ENCODE measurements around the gene RBM43. TPM values are rescaled to one million over a fixed set of nuclear protein-coding genes. Genes with fewer than 3 reads are reported as not detected.

The RBM43 gene
- total RNA-seq, 1 experiment from 2014 or later = 1.8 TPM

DNA sequence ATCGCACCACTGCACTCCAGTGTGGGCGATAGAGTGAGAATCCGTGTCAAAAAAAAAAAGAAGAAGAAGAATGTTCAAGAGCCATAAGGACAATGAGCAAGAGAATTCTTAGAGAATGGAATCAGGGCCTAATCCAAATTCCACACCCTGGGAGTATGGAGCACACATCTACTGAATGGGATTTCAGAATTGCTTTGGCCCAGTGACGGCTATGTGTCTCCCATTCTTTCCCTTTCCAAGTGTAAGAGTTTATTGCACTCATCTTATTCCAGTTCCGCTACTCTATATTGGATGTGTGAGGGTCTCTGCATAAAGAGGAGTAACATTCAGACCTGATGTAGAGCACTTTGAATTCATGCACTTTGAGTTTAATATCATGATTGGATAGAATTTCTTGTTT, 5.9 kb upstream of the RBM43 start:
- H3K14ac ChIP-seq (ENCODE audit: insufficient read depth, low read length) = no peak overlapping the region
- H3K56ac ChIP-seq (ENCODE audit: insufficient read length, low read depth, low read length) = no peak overlapping the region
- no peak overlapping the region for H3K4me2 ChIP-seq (ENCODE audit: insufficient read depth, insufficient read length, low read length)
- H2BK12ac ChIP-seq (ENCODE audit: insufficient read length, low read depth, low read length) = no peak overlapping the region
- H4K91ac ChIP-seq (ENCODE audit: insufficient read length, low read depth, low read length) = no peak overlapping the region
- no peak overlapping the region for H3K9ac ChIP-seq (ENCODE audit: extremely low read depth, insufficient read length, low read length)
- no peak overlapping the region for H3K23ac ChIP-seq (ENCODE audit: insufficient read length, low read depth, low read length)
- H3K27ac ChIP-seq (ENCODE audit: insufficient read length, low read depth, low read length) = no peak overlapping the region
- no peak overlapping the region for H2AFZ ChIP-seq (ENCODE audit: low read length)
- H3K4me1 Mint-ChIP-seq = peaks cover 20 to 21% of the 10 kb centered on the region in 2 experiments
- H2AK5ac ChIP-seq (ENCODE audit: insufficient read length, low read length) = no peak overlapping the region
- no peak overlapping the region for H2BK20ac ChIP-seq (ENCODE audit: low read depth, low read length, poor library complexity, severe bottlenecking)
- H3K18ac ChIP-seq (ENCODE audit: insufficient read length, low read depth, low read length) = no peak overlapping the region
- DNase-seq = no peak
- 0 out of 2 replicates have a peak, but pooled peaks cover 2% of the 10 kb centered on the region for H3K79me2 ChIP-seq (ENCODE audit: insufficient read depth, low read length)
- no peak overlapping the region for H4K8ac ChIP-seq (replicated peaks; ENCODE audit: insufficient read length, low read depth, low read length)
- no peak overlapping the region for H2BK15ac ChIP-seq (ENCODE audit: low read depth, low read length)
- H3K23me2 ChIP-seq (ENCODE audit: insufficient read length, low read depth, low read length, poor library complexity, severe bottlenecking) = no peaks in the 10 kb centered on the region
- TF ChIP-seq, protein P1, sequence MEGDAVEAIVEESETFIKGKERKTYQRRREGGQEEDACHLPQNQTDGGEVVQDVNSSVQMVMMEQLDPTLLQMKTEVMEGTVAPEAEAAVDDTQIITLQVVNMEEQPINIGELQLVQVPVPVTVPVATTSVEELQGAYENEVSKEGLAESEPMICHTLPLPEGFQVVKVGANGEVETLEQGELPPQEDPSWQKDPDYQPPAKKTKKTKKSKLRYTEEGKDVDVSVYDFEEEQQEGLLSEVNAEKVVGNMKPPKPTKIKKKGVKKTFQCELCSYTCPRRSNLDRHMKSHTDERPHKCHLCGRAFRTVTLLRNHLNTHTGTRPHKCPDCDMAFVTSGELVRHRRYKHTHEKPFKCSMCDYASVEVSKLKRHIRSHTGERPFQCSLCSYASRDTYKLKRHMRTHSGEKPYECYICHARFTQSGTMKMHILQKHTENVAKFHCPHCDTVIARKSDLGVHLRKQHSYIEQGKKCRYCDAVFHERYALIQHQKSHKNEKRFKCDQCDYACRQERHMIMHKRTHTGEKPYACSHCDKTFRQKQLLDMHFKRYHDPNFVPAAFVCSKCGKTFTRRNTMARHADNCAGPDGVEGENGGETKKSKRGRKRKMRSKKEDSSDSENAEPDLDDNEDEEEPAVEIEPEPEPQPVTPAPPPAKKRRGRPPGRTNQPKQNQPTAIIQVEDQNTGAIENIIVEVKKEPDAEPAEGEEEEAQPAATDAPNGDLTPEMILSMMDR (conservative IDR thresholded peaks at IDR 0.05) = no peak
- no peaks in the 10 kb centered on the region; the same call in 1 of the 2 replicates for H3K4me1 ChIP-seq (ENCODE audit: insufficient read depth, low read length)
- no peak overlapping the region for H2BK5ac ChIP-seq (ENCODE audit: insufficient read length, low read length)
- no peak overlapping the region for H3K27ac Mint-ChIP-seq
- no peak overlapping the region for H3K4ac ChIP-seq (ENCODE audit: low read depth, low read length)
- no peaks in the 10 kb centered on the region for H3K79me1 ChIP-seq (ENCODE audit: insufficient read depth, low read depth, low read length, poor library complexity, severe bottlenecking)
- H3K27me3 Mint-ChIP-seq (ENCODE audit: low read depth) = no peaks in the 10 kb centered on the region
- no peak overlapping the region for H3K4me3 Mint-ChIP-seq
- no CpG with 5 or more reads among the region's 5 CpGs for WGBS (ENCODE audit: extremely low coverage, insufficient read length, low lambda C conversion rate)
- H3T11ph ChIP-seq (ENCODE audit: low read length) = no peak overlapping the region
- no peaks in the 10 kb centered on the region for H3K9me3 ChIP-seq (ENCODE audit: control insufficient read depth, low read depth, low read length)
- peaks cover 0 to 2% of the 10 kb centered on the region in 2 experiments; a peak in 2 of 5 replicates for H3K9me3 Mint-ChIP-seq
- no peaks in the 10 kb centered on the region for H4K20me1 ChIP-seq (ENCODE audit: control insufficient read depth, insufficient read depth, insufficient read length)
- no peaks in the 10 kb centered on the region for H3K27me3 ChIP-seq (ENCODE audit: insufficient read depth, low read length)
- peaks cover 0 to 2% (median 0%) of the 10 kb centered on the region in 3 experiments; a peak in 1 of 7 replicates for H3K36me3 Mint-ChIP-seq (ENCODE audit: insufficient read depth in 1 of 3, low read depth in 3 of 3)
- H4K5ac ChIP-seq (ENCODE audit: insufficient read length, low read depth, low read length) = no peak overlapping the region
- H2BK120ac ChIP-seq (ENCODE audit: low read depth, low read length, poor library complexity, severe bottlenecking) = no peak overlapping the region
